ENCODE results near the gene WFIKKN1.

DNA sequence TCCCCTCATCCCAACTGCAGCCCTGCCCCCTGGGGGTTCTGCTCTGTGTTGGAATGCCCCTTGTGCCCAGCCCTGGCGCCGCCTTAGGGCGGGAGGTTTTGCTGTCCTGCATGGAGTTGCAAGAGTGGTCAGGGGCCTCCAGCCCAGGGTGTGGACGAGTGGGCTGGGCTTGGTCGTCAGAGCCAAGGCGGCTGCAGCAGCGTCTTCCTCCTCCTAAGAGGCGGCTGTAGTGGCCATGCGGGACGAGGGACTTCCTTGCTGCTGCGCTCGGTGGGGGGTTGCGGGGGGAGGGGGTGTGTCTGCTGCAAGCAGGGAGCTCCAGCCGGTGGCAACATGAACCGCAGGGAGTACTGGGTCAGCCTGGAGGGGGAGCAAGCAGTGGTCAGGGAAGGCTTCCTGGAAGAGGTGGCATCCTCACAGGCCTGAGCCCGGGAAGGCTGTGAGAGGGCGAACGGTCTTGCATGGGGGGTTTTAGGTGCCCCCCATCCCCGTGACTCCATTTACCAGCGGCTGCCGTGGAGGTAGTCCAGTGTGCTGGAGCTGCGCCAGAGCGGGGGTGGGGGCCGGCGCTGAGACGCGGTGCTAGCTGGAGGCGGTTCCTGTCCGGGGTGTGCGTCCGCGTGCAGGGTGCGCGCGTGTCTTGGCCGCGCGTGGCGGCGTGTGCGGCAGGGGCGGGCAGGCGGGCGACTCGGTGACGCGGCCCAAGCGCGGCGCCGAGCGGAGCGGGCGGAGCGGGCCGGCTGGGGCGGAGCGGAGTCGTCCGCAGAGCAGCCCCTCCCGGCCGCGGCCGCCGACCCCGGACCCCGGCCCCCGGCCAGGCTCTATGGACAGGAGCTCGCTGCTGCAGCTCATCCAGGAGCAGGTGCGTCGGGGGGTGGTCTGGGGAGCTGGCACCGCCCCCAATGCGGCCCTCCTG, 44.4 kb downstream of the WFIKKN1 start, which contains the start of gene RHBDL1:
- TF ChIP-seq EZH2 (conservative IDR thresholded peaks at IDR 0.05; ENCODE audit: low read depth, low read length): no peak
- TF ChIP-seq POLR2AphosphoS5 (IDR thresholded peaks at IDR 0.05; ENCODE audit: low read depth, low read length): no peak
